NCI-H2196 (cell line): Measurements from ENCODE around the gene XPO6.
A peak's percentile ranks its signal among the peaks of the same experiment; 100 is the strongest.

ENCODE experiments used
- DNase-seq: peaks from one replicate; lab custom pipeline; 2025; ENCODE audit not compliant: unreplicated experiment; lab: John Stamatoyannopoulos, UW

Gene XPO6

DNA sequence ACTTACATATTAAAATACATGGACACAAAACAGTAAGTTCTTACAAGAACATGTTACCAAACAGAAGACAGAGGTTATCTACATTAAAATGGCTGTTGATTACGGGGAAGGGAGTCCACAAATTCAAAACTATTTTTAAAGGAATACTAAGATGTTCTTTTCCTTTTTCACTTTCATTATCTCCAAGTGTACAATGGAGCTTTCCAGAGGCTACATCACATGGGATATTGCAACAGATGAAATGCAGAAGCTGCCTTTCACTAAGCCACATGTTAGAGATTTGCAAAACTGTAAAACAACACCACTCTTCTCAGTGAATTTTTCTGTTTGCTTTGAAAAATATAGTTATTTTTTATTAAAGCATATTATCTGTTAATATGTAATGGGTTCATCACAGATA is 53.6 kb downstream of the XPO6 start:
- DNase-seq: no peak

GRCh38 chr16:28156056-28156680 is 55.6 kb downstream of the XPO6 start:
- DNase-seq: no peak

GRCh38 chr16:28155293-28155692 is 56.5 kb downstream of the XPO6 start:
- DNase-seq: no peak

DNA sequence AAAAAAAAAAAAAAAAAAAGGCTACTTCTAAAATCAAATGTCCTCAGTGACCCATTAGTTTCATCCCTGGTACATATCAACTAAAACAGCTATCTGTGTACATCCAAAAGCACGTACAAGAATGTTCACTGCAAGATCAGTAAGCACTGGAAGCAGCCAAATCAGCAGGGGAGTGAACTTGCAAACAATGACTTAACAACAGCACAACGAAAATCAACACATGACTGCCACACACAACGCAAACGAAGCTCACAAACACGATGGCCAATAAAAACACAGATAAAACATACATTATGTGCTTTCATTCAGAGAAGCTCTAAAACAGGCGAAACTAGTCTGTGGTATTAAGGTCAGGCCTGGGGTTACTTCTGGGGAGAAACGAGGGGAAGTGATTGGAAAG is 60.6 kb downstream of the XPO6 start:
- no peak for DNase-seq

DNA sequence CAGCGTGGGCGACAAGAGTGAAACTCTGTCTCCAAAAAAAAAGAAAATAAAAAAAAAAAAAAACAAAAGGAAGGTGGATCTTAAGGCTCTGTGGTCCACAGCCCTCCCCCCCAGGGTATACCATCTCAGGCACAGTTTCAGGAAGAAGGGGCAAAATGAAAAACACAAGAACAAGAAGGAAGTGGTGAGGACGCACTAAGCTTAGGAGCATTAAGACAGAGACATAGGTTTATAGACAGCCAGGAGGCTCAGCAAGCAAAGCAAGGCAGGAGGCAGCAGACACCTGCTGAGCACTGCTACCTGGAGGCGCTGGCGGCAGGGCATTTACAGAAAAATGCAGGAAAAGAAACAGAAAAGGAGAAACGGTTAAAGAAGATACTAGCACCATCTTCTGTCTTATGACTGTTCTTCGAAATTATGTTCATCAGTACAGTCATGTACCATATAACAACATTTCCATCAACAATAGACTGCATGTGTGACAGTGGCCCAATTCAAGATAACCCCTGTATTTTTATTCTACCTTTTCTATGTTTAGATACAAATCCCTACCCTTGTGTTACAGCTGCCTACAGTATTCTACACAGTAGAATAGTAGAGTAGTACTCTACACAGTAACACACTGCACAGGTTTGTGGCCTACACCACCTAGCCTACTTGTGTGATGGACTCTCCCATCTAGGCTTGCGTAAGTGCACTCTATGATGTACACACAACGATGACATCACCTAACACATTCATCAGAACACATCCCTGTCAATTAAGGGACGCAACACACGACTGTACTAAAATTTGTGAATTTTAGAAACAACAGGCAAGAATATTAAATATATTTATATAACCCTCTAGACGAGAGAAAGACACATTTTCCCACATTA is 62.5 kb downstream of the XPO6 start:
- no peak for DNase-seq

GRCh38 chr16:28146536-28146935 is 65.2 kb downstream of the XPO6 start:
- no peak for DNase-seq

DNA sequence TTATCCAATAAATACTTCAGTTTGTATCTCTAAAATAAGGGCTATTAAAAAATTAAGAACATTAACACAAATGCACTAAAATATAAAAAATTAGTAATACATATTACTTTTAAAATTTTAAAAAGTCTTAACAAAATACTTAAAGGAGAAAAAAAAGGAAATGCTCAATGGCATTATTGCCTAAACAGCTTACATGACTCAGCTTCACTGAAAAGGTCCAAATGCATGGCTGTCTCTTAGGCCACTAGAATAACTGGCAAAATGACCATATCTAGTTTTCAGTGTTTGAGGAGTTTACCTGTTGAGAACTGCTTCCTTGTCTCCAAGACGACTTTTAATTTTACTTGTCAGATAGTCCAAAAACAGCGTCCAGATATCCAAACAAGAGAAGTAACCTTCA is 66.0 kb downstream of the XPO6 start:
- no peak for DNase-seq

GRCh38 chr16:28140788-28141618 is 70.8 kb downstream of the XPO6 start:
- peak; percentile 56 for DNase-seq

DNA sequence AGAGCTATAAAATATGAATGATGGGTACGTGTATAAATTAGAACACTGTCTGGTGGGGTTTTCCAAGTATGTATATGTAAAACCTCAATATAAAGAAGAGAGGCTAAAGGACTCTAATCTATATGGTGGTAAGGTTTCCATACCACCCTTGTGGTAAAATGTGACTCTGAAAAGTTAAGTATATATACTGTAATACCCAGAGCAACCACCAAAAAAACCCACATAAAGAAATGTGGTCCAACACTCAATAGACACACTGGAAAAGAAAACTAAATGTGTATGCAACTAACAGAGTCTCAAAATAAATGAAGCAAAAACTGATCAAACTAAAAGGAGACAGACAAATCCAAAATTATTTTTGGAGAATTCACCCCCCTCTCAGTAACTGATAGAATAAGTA is 72.2 kb downstream of the XPO6 start:
- no peak for DNase-seq

GRCh38 chr16:28136751-28137434 is 74.9 kb downstream of the XPO6 start:
- DNase-seq: no peak

DNA sequence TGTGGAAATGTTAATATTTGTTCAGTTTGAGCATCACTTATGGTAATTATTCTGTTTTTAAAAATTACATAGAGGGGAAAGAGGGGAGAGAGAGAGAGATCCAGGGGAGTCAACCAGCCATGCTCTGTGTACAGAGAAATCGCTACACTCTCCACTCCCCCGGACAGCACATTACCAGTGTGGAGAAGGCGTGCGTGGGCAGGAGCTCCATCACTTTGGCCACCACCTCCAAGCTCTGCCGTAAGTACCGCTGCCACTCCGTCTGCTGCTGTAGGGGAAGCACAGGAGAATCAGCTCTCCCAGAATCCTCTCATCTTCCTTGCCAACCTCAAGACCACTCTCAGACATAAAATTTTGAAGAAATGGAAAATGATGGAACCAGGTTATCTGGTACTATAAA is 78.1 kb downstream of the XPO6 start:
- no peak for DNase-seq

GRCh38 chr16:28131743-28132393 is 79.9 kb downstream of the XPO6 start:
- no peak for DNase-seq

- DNase-seq: no peak
Observed at GRCh38 chr16:28131181-28131580, 80.6 kb downstream of the XPO6 start.

DNA sequence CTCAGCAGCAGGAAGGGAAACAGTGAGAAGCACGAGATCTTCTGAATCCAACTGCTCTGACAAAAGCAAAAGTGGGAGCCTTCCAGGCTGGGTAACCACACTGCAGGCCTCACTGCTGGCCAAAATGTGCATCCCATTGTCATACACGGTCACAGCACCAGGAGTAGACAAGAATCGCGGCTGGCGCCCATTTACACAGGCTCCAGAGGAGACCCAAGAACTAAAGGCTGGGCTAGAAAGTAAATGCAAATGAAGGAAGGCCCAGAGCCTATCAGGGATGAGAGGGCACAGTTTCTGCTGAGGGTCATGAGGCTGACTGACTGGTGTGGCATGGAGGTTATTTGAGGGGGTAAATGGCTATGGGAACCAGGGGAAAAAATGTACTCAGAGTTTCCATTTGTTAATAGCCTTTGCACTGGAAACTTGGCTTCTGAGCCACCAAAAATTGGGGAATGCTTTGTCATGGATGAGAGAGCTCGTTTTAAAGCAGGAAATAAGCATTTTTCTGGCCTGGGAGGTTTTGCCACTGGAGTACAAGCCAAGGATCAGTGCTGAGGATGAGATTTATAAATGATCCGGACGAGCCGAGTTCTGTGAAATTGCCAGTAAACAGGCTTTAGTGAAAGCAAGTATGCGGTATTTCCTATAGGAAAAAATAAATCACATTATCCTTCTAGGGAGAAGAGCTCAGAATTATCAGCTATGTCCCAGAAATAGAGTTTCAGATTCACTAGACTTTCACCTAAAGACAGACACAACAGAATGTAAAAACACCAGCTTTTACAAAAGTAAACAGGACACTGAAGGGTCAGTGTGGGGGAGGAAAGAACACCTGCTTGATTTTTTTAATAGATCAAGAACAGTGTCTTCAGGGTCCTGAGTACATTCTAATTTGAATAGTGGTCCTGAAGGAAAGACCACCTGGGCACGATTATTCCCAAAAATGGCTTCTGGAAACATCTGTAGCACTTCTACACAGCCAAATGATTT is 81.4 kb downstream of the XPO6 start:
- DNase-seq: no peak

- no peak for DNase-seq
Observed at GRCh38 chr16:28126684-28127620, 84.8 kb downstream of the XPO6 start.

- DNase-seq: no peak
Observed at GRCh38 chr16:28125592-28125991, 86.2 kb downstream of the XPO6 start.

DNA sequence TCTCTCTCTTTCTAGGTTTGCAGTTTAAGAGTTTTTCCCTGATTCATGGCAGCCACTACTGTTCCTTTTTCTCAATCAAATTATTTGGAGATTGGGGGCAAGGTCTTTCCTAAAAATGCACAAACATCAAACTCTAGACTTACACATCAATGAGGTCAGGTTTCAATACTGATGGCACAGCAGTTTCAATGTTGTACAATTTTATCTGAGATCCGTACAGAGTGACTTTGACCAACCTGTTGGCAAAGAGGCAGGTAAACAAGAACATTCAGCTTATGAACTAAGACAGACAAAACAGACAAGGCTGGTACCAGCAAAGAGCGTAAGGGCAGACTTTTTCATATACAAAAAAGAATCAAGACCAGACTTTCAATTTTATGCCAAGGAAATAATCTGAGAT is 90.2 kb downstream of the XPO6 start:
- DNase-seq: no peak

GRCh38 chr16:28120754-28121153 is 91.0 kb downstream of the XPO6 start:
- no peak for DNase-seq
